Body of pancreas (tissue), 4 donors: ENCODE results near the gene NKAIN4. TPM values are rescaled to one million over a fixed set of nuclear protein-coding genes. Genes with fewer than 3 reads are reported as not detected.

Experiments
- ATAC-seq: fragments of 150-250 bp; one replicate; pipeline ENCODE4 v1.9.1; 2016
- DNase-seq, 4 donors: peaks; one replicate each; pipeline ENCODE4 v3.0.0-alpha.2; 2019
- H3K27ac ChIP-seq, 4 donors: fragments of 200-600 bp; sonication (generic); 1 replicate in 3 of 4; 2 replicates in 1 of 4; pipeline versions ENCODE4 v1.5.1 to v1.6.1; 2016 to 2019; ENCODE audit warnings: mild to moderate bottlenecking in 1 of 4, mixed read lengths in 1 of 4, moderate library complexity in 1 of 4
- H3K27me3 ChIP-seq, 2 donors: fragments of 200-600 bp; sonication (generic); one replicate each; pipeline ENCODE4 v1.6.0; 2016; ENCODE audit warnings: mild to moderate bottlenecking in 1 of 2
- H3K36me3 ChIP-seq, 2 donors: fragments of 200-600 bp; sonication (generic); replicated peaks in 1 of 2; 2 replicates each; pipeline ENCODE4 v1.5.1; 2016; ENCODE audit warnings: low read depth in 2 of 2; ENCODE audit not compliant: insufficient read depth in 1 of 2
- H3K4me1 ChIP-seq: fragments of 200-600 bp; sonication (generic); one replicate; pipeline ENCODE4 v1.6.0; 2016
- H3K4me3 ChIP-seq, 2 donors: fragments of 200-600 bp; sonication (generic); 1 replicate in 1 of 2; 2 replicates in 1 of 2; pipeline ENCODE4 v1.5.1; 2016 to 2019
- H3K9me3 ChIP-seq, 3 donors: fragments of 200-600 bp; sonication (generic); 1 replicate in 2 of 3; 2 replicates in 1 of 3; pipeline ENCODE4 v1.5.1; 2016
- CTCF ChIP-seq, 7 experiments: fragments of 450-650 bp in 4 of 7; fragments of 200-600 bp in 3 of 7; sonication (generic) in 3 of 7; IDR thresholded peaks; one replicate each; pipeline ENCODE4 v1.5.1; 2016 to 2019; ENCODE audit warnings: antibody characterized with exemption in 7 of 7
- POLR2A ChIP-seq, 3 donors: fragments of 450-650 bp; IDR thresholded peaks; one replicate each; pipeline ENCODE4 v1.6.1; 2016; ENCODE audit warnings: antibody characterized with exemption in 3 of 3, mild to moderate bottlenecking in 2 of 3
- WGBS, 2 donors: methylation state at CpG; one replicate each; pipeline ENCODE4 v1.1.5; 2017; 5-methylcytosine and 5-hydroxymethylcytosine counted together
- intact Hi-C: fragments of 100-400 bp; cut with DNase I; formaldehyde crosslinking; loops from one replicate; pipeline ENCODE4 v1.15.1; 2023
- total RNA-seq, 2 donors: library from RNA; depleted of rRNA; stranded (reverse); fragments of >200 nt; gene quantifications; one replicate each; pipeline ENCODE4 v1.1.0, GENCODE V29; 2016

NKAIN4 gene
- total RNA-seq, 2 donors from 2014 or later, result not detected

GRCh38 chr20:63280929-63281545, 26.8 kb upstream of the NKAIN4 start:
- Histone ChIP-seq H3K9me3 (no peaks in the 10 kb centered on the region), H3K27me3 (no peaks in the 10 kb centered on the region), H3K36me3 (peaks cover 14 to 33% of the 10 kb centered on the region in 2 donors), H3K27ac (no peak overlapping the region), H3K4me1 (no peaks in the 10 kb centered on the region), H3K4me3 (no peak overlapping the region)
- WGBS, 2 donors, result 81 to 85% methylated on average over 17 to 19 of the region's 19 CpGs
- intact Hi-C loops, result no loop called here
- TF ChIP-seq POLR2A (IDR thresholded peaks at IDR 0.05) (no peak), CTCF (IDR thresholded peaks at IDR 0.05) (no peak)
- ATAC-seq (no peak), DNase-seq (no peak)

GRCh38 chr20:63280371-63280770, 26.1 kb upstream of the NKAIN4 start:
- intact Hi-C loops, result no loop called here
- H3K9me3 ChIP-seq, result no peaks in the 10 kb centered on the region
- ATAC-seq (no peak), DNase-seq (no peak)
- H3K27ac ChIP-seq, result no peak overlapping the region
- peaks cover 14 to 27% of the 10 kb centered on the region in 2 donors for H3K36me3 ChIP-seq
- no peaks in the 10 kb centered on the region for H3K4me1 ChIP-seq
- no peak overlapping the region for H3K4me3 ChIP-seq
- no peak for TF ChIP-seq POLR2A (IDR thresholded peaks at IDR 0.05)
- no peak for TF ChIP-seq CTCF (IDR thresholded peaks at IDR 0.05)
- no peaks in the 10 kb centered on the region for H3K27me3 ChIP-seq
- 91 to 96% methylated on average over 6 of the region's 6 CpGs for WGBS, 2 donors

- Histone ChIP-seq H3K27ac (no peak overlapping the region), H3K4me1 (peaks cover 3% of the 10 kb centered on the region), H3K4me3 (no peak overlapping the region), H3K27me3 (no peaks in the 10 kb centered on the region), H3K9me3 (no peaks in the 10 kb centered on the region), H3K36me3 (peaks cover 14 to 27% of the 10 kb centered on the region in 2 donors)
- TF ChIP-seq CTCF (IDR thresholded peaks at IDR 0.05) (no peak), POLR2A (IDR thresholded peaks at IDR 0.05) (no peak)
- no peak for ATAC-seq
- DNase-seq, result no peak
- intact Hi-C loops, result no loop called here
- WGBS, 2 donors, result 90 to 93% methylated on average over 15 of the region's 15 CpGs
These were observed 25.7 kb upstream of the NKAIN4 start for GRCh38 chr20:63279931-63280330.

- WGBS, 2 donors, result 87 to 88% methylated on average over 17 of the region's 17 CpGs
- TF ChIP-seq POLR2A (IDR thresholded peaks at IDR 0.05) (no peak), CTCF (IDR thresholded peaks at IDR 0.05) (no peak)
- Histone ChIP-seq H3K4me1 (peaks cover 15% of the 10 kb centered on the region), H3K9me3 (no peaks in the 10 kb centered on the region), H3K36me3 (peaks cover 14 to 27% of the 10 kb centered on the region in 2 donors), H3K27ac (no peak overlapping the region), H3K27me3 (no peaks in the 10 kb centered on the region), H3K4me3 (no peak overlapping the region)
- DNase-seq (no peak), ATAC-seq (no peak)
- intact Hi-C loops, result no loop called here
These were observed 24.4 kb upstream of the NKAIN4 start for GRCh38 chr20:63278661-63279060.
